HG02588 (cell line): ENCODE results near the gene SWSAP1.
A peak's percentile ranks its signal among the peaks of the same experiment; 100 is the strongest.
"Not testable (repeated sequence)": the region's sequence is repeated elsewhere in the genome, so short reads cannot be mapped to it uniquely, and the experiment has no call there.

ENCODE experiments used
- ATAC-seq: cut with Tn5 transposase; IDR thresholded peaks from one replicate; pipeline ENCODE4 v1.9.1; 2021; ENCODE audit warnings: mild to moderate bottlenecking, moderate library complexity; ENCODE audit not compliant: unreplicated experiment

The SWSAP1 gene

GRCh38 chr19:11378319-11379189, 4.1 kb downstream of the SWSAP1 start:
- no peak for ATAC-seq

GRCh38 chr19:11379269-11379845, 4.9 kb downstream of the SWSAP1 start:
- ATAC-seq: not testable (repeated sequence)

GRCh38 chr19:11379857-11380350, 5.4 kb downstream of the SWSAP1 start:
- ATAC-seq: no peak

- peak; percentile 66 for ATAC-seq
Measured at GRCh38 chr19:11380653-11381537, 6.4 kb downstream of the SWSAP1 start.

GRCh38 chr19:11382898-11383705, 8.6 kb downstream of the SWSAP1 start:
- no peak for ATAC-seq

- ATAC-seq: no peak
Measured at GRCh38 chr19:11383706-11384048, 9.2 kb downstream of the SWSAP1 start.

- ATAC-seq: no peak
Measured at GRCh38 chr19:11384778-11385129, 10.3 kb downstream of the SWSAP1 start.

GRCh38 chr19:11387162-11388034, 12.9 kb downstream of the SWSAP1 start:
- no peak for ATAC-seq

- ATAC-seq: no peak
Measured at GRCh38 chr19:11390359-11390758, 15.9 kb downstream of the SWSAP1 start.

- no peak for ATAC-seq
Measured at GRCh38 chr19:11390933-11391680, 16.6 kb downstream of the SWSAP1 start.

GRCh38 chr19:11397089-11397610, 22.7 kb downstream of the SWSAP1 start:
- ATAC-seq: no peak

GRCh38 chr19:11399667-11400066, 25.2 kb downstream of the SWSAP1 start:
- no peak for ATAC-seq

- ATAC-seq: no peak
Measured at GRCh38 chr19:11400798-11401197, 26.3 kb downstream of the SWSAP1 start.

GRCh38 chr19:11401808-11402543, 27.5 kb downstream of the SWSAP1 start:
- ATAC-seq: no peak

GRCh38 chr19:11404588-11405222, 30.2 kb downstream of the SWSAP1 start:
- no peak for ATAC-seq

GRCh38 chr19:11405846-11406643, 31.6 kb downstream of the SWSAP1 start:
- no peak for ATAC-seq
